Measurements from ENCODE around the gene MAD2L2. TPM values are rescaled to one million over a fixed set of nuclear protein-coding genes. Genes with fewer than 3 reads are reported as not detected.

The MAD2L2 gene
- total RNA-seq, 1 experiment from 2014 or later = 127 TPM

- CTCF ChIA-PET = no interaction called here
- TF ChIP-seq EZH2 (IDR thresholded peaks at IDR 0.05; ENCODE audit: low read length, unreplicated experiment) = no peak
- TF ChIP-seq CTCF (conservative IDR thresholded peaks at IDR 0.05; ENCODE audit: low read depth, low read length) = no peak
- no peak for TF ChIP-seq EZH2phosphoT487 (IDR thresholded peaks at IDR 0.05; ENCODE audit: borderline replicate concordance, low read length)
- no peak for ATAC-seq
- BruUV-seq (replicated peaks) = no TSS peak
- Histone ChIP-seq H4K20me1 (ENCODE audit: low read length) (no peaks in the 10 kb centered on the region), H3K36me3 (ENCODE audit: low read depth, low read length) (no peaks in the 10 kb centered on the region), H3K79me2 (ENCODE audit: low read length) (no peaks in the 10 kb centered on the region), H2AFZ (ENCODE audit: low read length) (no peak overlapping the region), H3K4me3 (ENCODE audit: low read length) (no peak overlapping the region), H3K4me2 (ENCODE audit: low read length) (no peak overlapping the region), H3F3A (ENCODE audit: low read length, unreplicated experiment) (no peaks in the 10 kb centered on the region), H3K9me2 (replicated peaks; ENCODE audit: low read length) (no peaks in the 10 kb centered on the region), H3K27me3 (ENCODE audit: low read length) (peaks cover 7% of the 10 kb centered on the region; the same call in 1 of the 2 replicates), H3K4me1 (ENCODE audit: insufficient read depth, low read length) (no peaks in the 10 kb centered on the region), H3K9me3 (ENCODE audit: low read length) (no peaks in the 10 kb centered on the region), H3K27ac (ENCODE audit: low read length) (no peak overlapping the region), H3K9ac (ENCODE audit: low read length) (no peak overlapping the region)
- POLR2A ChIA-PET (ENCODE audit: unreplicated experiment) = no interaction called here
- intact Hi-C loops (cut with micrococcal nuclease) = no loop called here
- no peak for DNase-seq
These were observed 20.6 kb upstream of the MAD2L2 start for GRCh38 chr1:11701551-11701961.

- H3K9me2 ChIP-seq (replicated peaks; ENCODE audit: low read length) = no peaks in the 10 kb centered on the region
- no peaks in the 10 kb centered on the region for H3F3A ChIP-seq (ENCODE audit: low read length, unreplicated experiment)
- H3K27ac ChIP-seq (ENCODE audit: low read length) = no peak overlapping the region
- DNase-seq (no peak), ATAC-seq (no peak)
- no peaks in the 10 kb centered on the region for H3K4me1 ChIP-seq (ENCODE audit: insufficient read depth, low read length)
- ChIA-PET CTCF (no interaction called here), POLR2A (ENCODE audit: unreplicated experiment) (no interaction called here)
- H3K79me2 ChIP-seq (ENCODE audit: low read length) = no peaks in the 10 kb centered on the region
- no peak overlapping the region for H3K4me3 ChIP-seq (ENCODE audit: low read length)
- no peaks in the 10 kb centered on the region for H3K9me3 ChIP-seq (ENCODE audit: low read length)
- intact Hi-C loops (cut with micrococcal nuclease) = no loop called here
- H3K36me3 ChIP-seq (ENCODE audit: low read depth, low read length) = no peaks in the 10 kb centered on the region
- H3K27me3 ChIP-seq (ENCODE audit: low read length) = peaks cover 7% of the 10 kb centered on the region; the same call in 1 of the 2 replicates
- TF ChIP-seq CTCF (conservative IDR thresholded peaks at IDR 0.05; ENCODE audit: low read depth, low read length) = no peak
- no peak for TF ChIP-seq EZH2 (IDR thresholded peaks at IDR 0.05; ENCODE audit: low read length, unreplicated experiment)
- no peak for TF ChIP-seq EZH2phosphoT487 (IDR thresholded peaks at IDR 0.05; ENCODE audit: borderline replicate concordance, low read length)
- H2AFZ ChIP-seq (ENCODE audit: low read length) = no peak overlapping the region
- no TSS peak for BruUV-seq (replicated peaks)
- no peak overlapping the region for H3K4me2 ChIP-seq (ENCODE audit: low read length)
- H4K20me1 ChIP-seq (ENCODE audit: low read length) = no peaks in the 10 kb centered on the region
- no peak overlapping the region for H3K9ac ChIP-seq (ENCODE audit: low read length)
These were observed 19.9 kb upstream of the MAD2L2 start for GRCh38 chr1:11700601-11701467.

DNA sequence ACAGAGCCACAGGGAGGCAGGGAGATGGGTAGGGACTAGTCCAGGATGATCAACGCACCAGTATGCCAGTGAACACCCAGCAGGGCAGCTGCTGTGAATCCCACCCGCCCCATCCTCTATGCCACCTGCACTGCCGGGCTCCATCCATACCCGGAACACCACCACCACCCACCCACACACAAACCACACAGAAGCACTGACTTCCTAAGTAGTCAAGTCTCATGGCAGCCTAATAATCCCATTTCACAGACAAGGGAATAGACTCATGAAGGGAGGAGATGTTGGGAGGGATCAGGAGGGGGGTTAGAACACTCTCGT, 16.9 kb upstream of the MAD2L2 start:
- no peak overlapping the region for H3K4me3 ChIP-seq (ENCODE audit: low read length)
- POLR2A ChIA-PET (ENCODE audit: unreplicated experiment) = no interaction called here
- DNase-seq (no peak), ATAC-seq (no peak)
- H3K36me3 ChIP-seq (ENCODE audit: low read depth, low read length) = no peaks in the 10 kb centered on the region
- no peak overlapping the region for H3K27ac ChIP-seq (ENCODE audit: low read length)
- no peaks in the 10 kb centered on the region for H3K9me2 ChIP-seq (replicated peaks; ENCODE audit: low read length)
- H3K4me2 ChIP-seq (ENCODE audit: low read length) = no peak overlapping the region
- CTCF ChIA-PET = interaction anchor here (0.6 kb wide), 1 partner anchor 210 kb away, joined by 4 read pairs; no protein-coding TSS in a partner anchor
- peaks cover 9% of the 10 kb centered on the region for H3K4me1 ChIP-seq (ENCODE audit: insufficient read depth, low read length)
- TF ChIP-seq EZH2phosphoT487 (IDR thresholded peaks at IDR 0.05; ENCODE audit: borderline replicate concordance, low read length) (no peak), CTCF (conservative IDR thresholded peaks at IDR 0.05; ENCODE audit: low read depth, low read length) (no peak), EZH2 (IDR thresholded peaks at IDR 0.05; ENCODE audit: low read length, unreplicated experiment) (no peak)
- intact Hi-C loops (cut with micrococcal nuclease) = no loop called here
- H2AFZ ChIP-seq (ENCODE audit: low read length) = no peak overlapping the region
- H3K9me3 ChIP-seq (ENCODE audit: low read length) = no peaks in the 10 kb centered on the region
- no peaks in the 10 kb centered on the region for H4K20me1 ChIP-seq (ENCODE audit: low read length)
- no peaks in the 10 kb centered on the region for H3K79me2 ChIP-seq (ENCODE audit: low read length)
- BruUV-seq (replicated peaks) = no TSS peak
- no peaks in the 10 kb centered on the region for H3F3A ChIP-seq (ENCODE audit: low read length, unreplicated experiment)
- H3K27me3 ChIP-seq (ENCODE audit: low read length) = 0 out of 2 replicates have a peak, but pooled peaks cover 4% of the 10 kb centered on the region
- H3K9ac ChIP-seq (ENCODE audit: low read length) = no peak overlapping the region
